ENCODE results near the gene SYT17.

GRCh38 chr16:19295393-19295792, 127.4 kb downstream of the SYT17 start:
- TF ChIP-seq CTCF (IDR thresholded peaks at IDR 0.05) = no peak
- TF ChIP-seq POLR2A (IDR thresholded peaks at IDR 0.05) = no peak
- no peak for TF ChIP-seq POLR2AphosphoS5 (IDR thresholded peaks at IDR 0.05)
